T-helper 2 cell treated with Interferon-gamma antibody and Interleukin-4, amounts not matched to agents 5 μg/mL and 100 μg/mL, for 36 hours (primary cell): ENCODE data around the gene FIP1L1.
A peak's percentile ranks its signal among the peaks of the same experiment; 100 is the strongest.
"Not testable (repeated sequence)": the region's sequence is repeated elsewhere in the genome, so short reads cannot be mapped to it uniquely, and the experiment has no call there.

Experiments used
- DNase-seq: peaks from one replicate; pipeline ENCODE4 v3.0.0; 2021; ENCODE audit warnings: low spot score
- H3K27ac Mint-ChIP-seq: one replicate; pipeline ENCODE4 v1.8.0; 2021; ENCODE audit warnings: mild to moderate bottlenecking, mixed read lengths
- H3K27me3 Mint-ChIP-seq: one replicate; pipeline ENCODE4 v1.8.0; 2021; ENCODE audit warnings: low read depth, mixed read lengths
- H3K36me3 Mint-ChIP-seq: one replicate; pipeline ENCODE4 v1.8.0; 2021; ENCODE audit warnings: low read depth, mixed read lengths
- H3K4me1 Mint-ChIP-seq: one replicate; pipeline ENCODE4 v1.8.0; 2021; ENCODE audit warnings: low read depth, mixed read lengths
- H3K4me3 Mint-ChIP-seq: one replicate; pipeline ENCODE4 v1.8.0; 2022; ENCODE audit warnings: mild to moderate bottlenecking, moderate library complexity, mixed read lengths
- H3K9me3 Mint-ChIP-seq: one replicate; pipeline ENCODE4 v1.8.0; 2021; ENCODE audit warnings: mixed read lengths

Gene FIP1L1, protein sequence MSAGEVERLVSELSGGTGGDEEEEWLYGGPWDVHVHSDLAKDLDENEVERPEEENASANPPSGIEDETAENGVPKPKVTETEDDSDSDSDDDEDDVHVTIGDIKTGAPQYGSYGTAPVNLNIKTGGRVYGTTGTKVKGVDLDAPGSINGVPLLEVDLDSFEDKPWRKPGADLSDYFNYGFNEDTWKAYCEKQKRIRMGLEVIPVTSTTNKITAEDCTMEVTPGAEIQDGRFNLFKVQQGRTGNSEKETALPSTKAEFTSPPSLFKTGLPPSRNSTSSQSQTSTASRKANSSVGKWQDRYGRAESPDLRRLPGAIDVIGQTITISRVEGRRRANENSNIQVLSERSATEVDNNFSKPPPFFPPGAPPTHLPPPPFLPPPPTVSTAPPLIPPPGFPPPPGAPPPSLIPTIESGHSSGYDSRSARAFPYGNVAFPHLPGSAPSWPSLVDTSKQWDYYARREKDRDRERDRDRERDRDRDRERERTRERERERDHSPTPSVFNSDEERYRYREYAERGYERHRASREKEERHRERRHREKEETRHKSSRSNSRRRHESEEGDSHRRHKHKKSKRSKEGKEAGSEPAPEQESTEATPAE

DNA sequence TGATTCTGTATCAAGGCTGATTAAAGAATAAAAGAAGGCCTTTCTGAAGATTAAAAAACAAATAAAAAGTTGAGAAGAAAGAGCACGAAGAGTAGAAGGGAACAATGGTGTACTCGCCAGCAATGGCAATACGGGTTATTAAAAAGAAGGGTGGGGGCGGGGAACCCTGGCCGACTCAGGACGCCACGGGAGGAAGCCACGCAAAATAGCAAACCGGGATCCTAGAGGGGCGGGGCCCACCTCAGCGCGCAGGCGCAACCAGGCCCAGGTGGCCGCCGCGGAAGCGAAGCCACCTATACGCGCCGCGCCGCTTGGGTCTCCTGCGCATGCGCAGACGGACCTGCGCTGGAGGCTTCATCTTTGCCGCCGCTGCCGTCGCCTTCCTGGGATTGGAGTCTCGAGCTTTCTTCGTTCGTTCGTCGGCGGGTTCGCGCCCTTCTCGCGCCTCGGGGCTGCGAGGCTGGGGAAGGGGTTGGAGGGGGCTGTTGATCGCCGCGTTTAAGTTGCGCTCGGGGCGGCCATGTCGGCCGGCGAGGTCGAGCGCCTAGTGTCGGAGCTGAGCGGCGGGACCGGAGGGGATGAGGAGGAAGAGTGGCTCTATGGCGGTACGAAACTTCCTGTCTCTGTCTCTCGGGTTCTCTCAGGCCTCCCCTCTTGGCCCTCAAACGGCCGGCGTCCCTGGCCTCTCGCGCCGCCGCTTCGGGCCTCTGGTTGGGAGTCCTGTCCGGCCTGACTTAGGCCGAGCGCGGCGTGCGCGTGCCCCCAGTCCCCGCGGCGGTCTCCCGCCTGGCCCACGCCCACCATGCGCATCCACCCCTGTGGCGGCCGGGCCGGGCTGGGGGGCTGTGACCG lies at the start of gene FIP1L1:
Gene FIP1L1, plus strand, starts transcription at position 323 of the 852 bp plus-strand sequence. Its CDS starts 198 bp downstream, at position 521.
- DNase-seq = peak; percentile 95
- Mint-ChIP-seq H3K9me3 (no peaks in the 10 kb centered on the region), H3K4me1 (peaks cover 25% of the 10 kb centered on the region), H3K27me3 (peaks cover 4% of the 10 kb centered on the region), H3K4me3 (peak within 1 kb of the TSS; percentile 96), H3K36me3 (peaks cover 18% of the 10 kb centered on the region), H3K27ac (peak within 1 kb of the TSS; percentile 95)

DNA sequence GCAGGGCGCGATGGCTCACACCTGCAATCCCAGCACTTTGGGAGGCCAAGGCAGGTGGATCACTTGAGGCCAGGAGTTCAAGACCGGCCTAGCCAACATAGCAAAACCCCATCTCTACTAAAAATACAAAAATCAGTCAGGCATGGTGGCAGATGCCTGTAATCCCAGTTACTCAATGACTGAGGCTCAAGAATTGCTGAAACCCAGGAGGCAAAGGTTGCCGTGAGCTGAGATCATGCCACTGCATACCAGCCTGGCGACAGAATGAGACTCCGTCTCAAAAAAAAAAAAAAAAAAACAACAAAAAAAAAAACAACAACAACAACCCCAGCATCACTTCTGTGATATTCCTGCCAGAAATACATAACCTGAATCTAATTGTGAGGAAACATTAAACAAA lies 42.5 kb upstream of the FIP1L1 start:
- H3K27ac Mint-ChIP-seq, H3K4me1 Mint-ChIP-seq, H3K36me3 Mint-ChIP-seq, H3K27me3 Mint-ChIP-seq, H3K9me3 Mint-ChIP-seq, H3K4me3 Mint-ChIP-seq, DNase-seq: not testable (repeated sequence)

DNA sequence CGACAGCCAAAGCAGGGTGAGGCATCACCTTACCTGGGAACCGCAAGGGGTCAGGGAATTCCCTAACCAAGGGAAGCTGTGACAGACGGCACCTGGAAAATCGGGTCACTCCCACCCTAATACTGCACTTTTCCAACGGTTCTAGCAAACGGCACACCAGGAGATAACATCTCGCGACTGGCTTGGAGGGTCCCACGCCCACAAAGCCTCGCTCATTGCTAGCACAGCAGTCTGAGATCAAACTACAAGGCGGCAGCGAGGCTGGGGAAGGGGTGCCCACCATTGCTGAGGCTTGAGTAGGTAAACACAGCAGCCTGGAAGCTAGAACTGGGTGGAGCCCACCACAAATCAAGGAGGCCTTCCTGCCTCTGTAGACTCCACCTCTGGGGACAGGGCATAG lies 37.3 kb upstream of the FIP1L1 start:
- not testable (repeated sequence) for H3K27ac Mint-ChIP-seq, H3K4me3 Mint-ChIP-seq, H3K4me1 Mint-ChIP-seq, DNase-seq, H3K27me3 Mint-ChIP-seq
- peaks cover 12% of the 10 kb centered on the region for H3K9me3 Mint-ChIP-seq
- H3K36me3 Mint-ChIP-seq = peaks cover 26% of the 10 kb centered on the region

DNA sequence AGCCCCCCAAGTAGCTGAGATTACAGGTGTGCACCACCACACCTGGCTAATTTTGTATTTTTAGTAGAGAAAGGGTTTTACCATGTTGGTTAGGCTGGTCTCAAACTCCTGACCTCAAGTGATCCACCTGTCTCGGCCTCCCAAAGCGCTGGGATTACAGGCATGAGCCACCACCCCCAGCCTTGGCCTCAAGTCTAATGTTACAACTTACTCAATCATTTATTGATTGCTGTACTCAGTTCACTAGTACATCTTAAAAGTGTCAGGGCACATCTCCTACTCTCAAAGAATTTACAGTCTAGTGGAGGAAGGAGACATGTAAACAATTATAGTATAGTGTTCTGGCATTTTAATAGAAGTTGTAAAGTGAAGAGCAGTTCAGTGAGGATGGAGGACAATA lies 31.0 kb upstream of the FIP1L1 start:
- not testable (repeated sequence) for DNase-seq, H3K9me3 Mint-ChIP-seq, H3K4me1 Mint-ChIP-seq, H3K4me3 Mint-ChIP-seq, H3K27ac Mint-ChIP-seq, H3K27me3 Mint-ChIP-seq
- peaks cover 46% of the 10 kb centered on the region for H3K36me3 Mint-ChIP-seq

- H3K36me3 Mint-ChIP-seq = peaks cover 47% of the 10 kb centered on the region
- H3K4me1 Mint-ChIP-seq = peaks cover 2% of the 10 kb centered on the region
- peaks cover 6% of the 10 kb centered on the region for H3K9me3 Mint-ChIP-seq
- no peak overlapping the region for H3K4me3 Mint-ChIP-seq
- no peaks in the 10 kb centered on the region for H3K27me3 Mint-ChIP-seq
- DNase-seq = no peak
- H3K27ac Mint-ChIP-seq = no peak overlapping the region
Measured at GRCh38 chr4:53346920-53347852, 30.3 kb upstream of the FIP1L1 start.

DNA sequence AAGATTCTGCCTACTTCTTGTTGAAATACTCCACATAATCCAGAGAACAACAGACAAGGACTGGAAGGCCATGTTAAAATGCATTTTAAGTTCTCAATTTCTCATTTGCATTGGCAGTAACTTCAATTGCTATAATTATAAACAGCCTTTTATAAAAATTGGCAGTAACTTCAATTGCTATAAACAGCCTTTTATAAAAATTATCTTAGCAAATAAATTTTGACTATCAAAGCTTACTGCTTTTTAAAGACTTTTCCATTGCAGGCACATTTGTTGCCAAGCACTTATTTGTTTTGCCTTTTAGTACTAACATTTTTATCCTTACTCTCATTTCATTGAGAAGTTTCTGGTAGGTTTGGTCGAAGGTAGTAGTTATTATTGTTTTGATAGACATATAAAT lies 29.4 kb upstream of the FIP1L1 start:
- DNase-seq = no peak
- Mint-ChIP-seq H3K27me3 (no peaks in the 10 kb centered on the region), H3K4me1 (peaks cover 2% of the 10 kb centered on the region), H3K9me3 (peaks cover 4% of the 10 kb centered on the region), H3K4me3 (no peak overlapping the region), H3K27ac (no peak overlapping the region), H3K36me3 (peaks cover 49% of the 10 kb centered on the region)

DNA sequence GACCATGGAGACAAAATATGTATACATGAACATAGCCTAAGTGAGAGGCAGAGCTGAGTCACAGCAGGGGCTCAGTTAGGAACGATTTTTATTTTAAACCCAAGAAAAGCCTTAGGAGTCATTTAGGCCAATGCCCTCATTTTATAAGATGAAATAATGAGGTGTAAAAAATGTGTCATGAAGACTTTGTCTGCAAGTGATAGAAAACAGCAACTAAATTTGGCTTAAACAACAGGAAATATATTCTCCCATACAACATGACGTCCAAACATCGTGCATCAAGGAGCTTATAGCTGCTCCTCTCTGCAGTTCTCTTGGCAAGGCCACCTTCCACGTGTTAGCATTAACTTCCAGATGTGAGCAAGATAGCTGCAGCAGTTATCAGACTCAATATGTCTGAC lies 28.4 kb upstream of the FIP1L1 start:
- peaks cover 2% of the 10 kb centered on the region for H3K4me1 Mint-ChIP-seq
- no peak for DNase-seq
- no peak overlapping the region for H3K4me3 Mint-ChIP-seq
- H3K9me3 Mint-ChIP-seq = peaks cover 4% of the 10 kb centered on the region
- peaks cover 46% of the 10 kb centered on the region for H3K36me3 Mint-ChIP-seq
- no peak overlapping the region for H3K27ac Mint-ChIP-seq
- no peaks in the 10 kb centered on the region for H3K27me3 Mint-ChIP-seq

GRCh38 chr4:53354012-53354722 lies 23.3 kb upstream of the FIP1L1 start:
- Mint-ChIP-seq H3K9me3 (no peaks in the 10 kb centered on the region), H3K4me1 (no peaks in the 10 kb centered on the region), H3K36me3 (peaks cover 25% of the 10 kb centered on the region), H3K4me3 (no peak overlapping the region), H3K27ac (no peak overlapping the region), H3K27me3 (no peaks in the 10 kb centered on the region)
- DNase-seq = no peak

DNA sequence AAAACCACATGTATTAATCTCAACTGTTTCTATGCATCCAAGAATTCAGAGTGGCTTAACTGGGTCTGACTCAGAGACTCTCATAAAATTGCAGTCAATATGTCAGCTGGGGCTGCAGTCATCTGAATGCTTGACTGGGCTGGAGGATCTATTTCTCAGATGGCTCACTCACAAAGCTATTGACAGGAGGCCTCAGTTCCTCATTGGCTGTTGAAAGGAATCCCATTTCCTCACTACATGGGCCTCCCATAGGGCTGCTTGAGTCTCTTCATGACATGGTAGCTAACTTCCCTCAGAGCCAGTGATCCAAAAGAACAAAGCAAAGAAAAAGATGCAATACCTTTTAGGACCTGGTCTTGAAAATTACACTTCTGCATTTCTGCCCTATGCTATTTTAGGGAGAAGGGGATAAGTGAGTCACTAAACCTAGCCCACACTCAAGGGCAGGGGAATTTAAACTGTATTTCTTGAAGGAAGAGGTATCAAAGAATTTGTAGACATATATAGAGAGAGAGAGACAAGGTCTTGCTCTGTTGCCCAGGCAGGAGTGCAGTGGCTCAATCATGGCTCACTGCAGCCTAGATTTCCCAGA lies 21.4 kb upstream of the FIP1L1 start:
- DNase-seq = no peak
- no peaks in the 10 kb centered on the region for H3K9me3 Mint-ChIP-seq
- H3K4me1 Mint-ChIP-seq = peaks cover 12% of the 10 kb centered on the region
- no peaks in the 10 kb centered on the region for H3K27me3 Mint-ChIP-seq
- H3K27ac Mint-ChIP-seq = no peak overlapping the region
- H3K36me3 Mint-ChIP-seq = peaks cover 18% of the 10 kb centered on the region
- no peak overlapping the region for H3K4me3 Mint-ChIP-seq

DNA sequence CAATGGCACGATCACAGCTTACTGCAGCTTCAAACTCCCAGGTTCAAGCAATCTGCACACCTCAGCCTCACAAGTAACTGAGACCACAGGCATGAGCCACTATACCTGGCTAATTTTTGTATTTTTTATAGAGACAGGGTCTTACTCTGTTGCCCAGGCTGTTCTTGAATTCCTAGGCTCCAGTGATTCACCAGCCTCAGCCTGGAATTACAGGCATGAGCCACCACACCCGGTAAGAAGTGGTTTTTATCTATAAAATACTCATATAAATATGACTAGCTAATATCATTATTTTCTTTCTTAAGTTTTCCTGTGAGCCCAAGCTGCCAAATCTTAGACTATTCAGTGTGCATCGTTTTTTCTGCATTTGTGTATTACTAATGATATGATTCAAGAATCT lies 16.0 kb upstream of the FIP1L1 start:
- H3K4me1 Mint-ChIP-seq = peaks cover 38% of the 10 kb centered on the region
- no peaks in the 10 kb centered on the region for H3K9me3 Mint-ChIP-seq
- no peaks in the 10 kb centered on the region for H3K27me3 Mint-ChIP-seq
- no peak overlapping the region for H3K4me3 Mint-ChIP-seq
- H3K36me3 Mint-ChIP-seq = peaks cover 8% of the 10 kb centered on the region
- H3K27ac Mint-ChIP-seq = no peak overlapping the region
- no peak for DNase-seq

- DNase-seq = no peak
- Mint-ChIP-seq H3K27ac (no peak overlapping the region), H3K4me1 (peaks cover 43% of the 10 kb centered on the region), H3K4me3 (peak overlapping the region; percentile 52), H3K27me3 (no peaks in the 10 kb centered on the region), H3K36me3 (peaks cover 8% of the 10 kb centered on the region), H3K9me3 (no peaks in the 10 kb centered on the region)
Measured at GRCh38 chr4:53362093-53362492, 15.3 kb upstream of the FIP1L1 start.

- H3K4me3 Mint-ChIP-seq = peak overlapping the region; percentile 98
- no peak overlapping the region for H3K27ac Mint-ChIP-seq
- H3K36me3 Mint-ChIP-seq = peaks cover 5% of the 10 kb centered on the region
- no peak for DNase-seq
- peaks cover 10% of the 10 kb centered on the region for H3K27me3 Mint-ChIP-seq
- peaks cover 41% of the 10 kb centered on the region for H3K4me1 Mint-ChIP-seq
- no peaks in the 10 kb centered on the region for H3K9me3 Mint-ChIP-seq
Measured at GRCh38 chr4:53364624-53365023, 12.8 kb upstream of the FIP1L1 start.
